ENCODE measurements around the gene DOCK8. TPM values are rescaled to one million over a fixed set of nuclear protein-coding genes. Genes with fewer than 3 reads are reported as not detected.

Gene DOCK8
- total and polyA plus RNA-seq, 2 of the 13 experiments (the other 11 are each of a cell fraction or from before 2014, with no cell fraction given) = 0.28 to 0.38 TPM

DNA sequence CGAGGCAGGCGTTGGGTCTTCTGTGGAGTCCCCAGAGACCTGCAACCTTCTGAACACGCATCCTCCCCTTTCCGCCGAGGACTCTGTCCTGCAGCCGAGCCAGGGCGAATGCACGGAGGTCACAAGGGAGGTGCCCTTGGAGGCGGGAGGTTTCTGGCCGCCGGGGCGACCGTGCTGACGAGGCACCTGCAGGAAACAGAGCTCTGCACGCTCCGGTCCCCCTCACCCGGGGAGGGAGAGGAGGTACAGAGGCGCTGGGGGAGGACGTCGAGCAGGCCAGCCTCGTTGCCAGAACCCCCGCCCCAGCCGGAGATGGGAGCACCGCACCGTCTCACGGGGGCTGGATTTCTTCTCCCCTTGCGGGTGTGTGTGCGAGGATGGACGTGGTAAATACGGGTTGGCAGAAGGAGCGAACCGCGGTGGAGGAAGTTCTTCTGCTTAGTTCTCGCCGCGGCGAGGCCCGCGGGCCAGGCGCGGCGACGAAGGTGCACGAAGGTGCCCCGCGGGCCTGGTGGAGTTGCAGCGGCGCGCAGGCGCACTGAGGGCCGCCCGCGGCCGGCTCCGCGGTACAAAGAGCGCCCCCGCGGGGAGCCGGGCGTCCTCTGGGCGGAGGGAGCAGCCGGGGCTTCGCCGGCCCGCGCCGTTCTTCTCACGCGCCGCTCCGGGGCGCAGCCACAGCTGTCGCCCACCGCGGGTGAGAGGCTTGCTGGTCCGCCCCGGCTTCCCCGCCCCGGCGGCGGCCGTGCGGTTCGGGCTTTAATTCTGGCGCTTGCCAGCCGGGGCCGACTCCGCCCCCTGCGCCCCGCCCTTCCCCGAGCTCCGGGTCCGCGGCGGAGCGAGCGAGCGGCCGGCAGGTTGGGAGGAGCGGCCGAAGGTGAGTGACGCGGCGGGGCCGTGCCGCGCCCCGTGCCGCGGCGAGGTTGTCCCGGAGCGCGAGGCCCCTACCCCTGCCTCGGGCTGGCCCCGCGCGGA is 289.5 kb downstream of the DOCK8 start, which contains the start of gene KANK1 (continued):
- TF ChIP-seq, protein P1, sequence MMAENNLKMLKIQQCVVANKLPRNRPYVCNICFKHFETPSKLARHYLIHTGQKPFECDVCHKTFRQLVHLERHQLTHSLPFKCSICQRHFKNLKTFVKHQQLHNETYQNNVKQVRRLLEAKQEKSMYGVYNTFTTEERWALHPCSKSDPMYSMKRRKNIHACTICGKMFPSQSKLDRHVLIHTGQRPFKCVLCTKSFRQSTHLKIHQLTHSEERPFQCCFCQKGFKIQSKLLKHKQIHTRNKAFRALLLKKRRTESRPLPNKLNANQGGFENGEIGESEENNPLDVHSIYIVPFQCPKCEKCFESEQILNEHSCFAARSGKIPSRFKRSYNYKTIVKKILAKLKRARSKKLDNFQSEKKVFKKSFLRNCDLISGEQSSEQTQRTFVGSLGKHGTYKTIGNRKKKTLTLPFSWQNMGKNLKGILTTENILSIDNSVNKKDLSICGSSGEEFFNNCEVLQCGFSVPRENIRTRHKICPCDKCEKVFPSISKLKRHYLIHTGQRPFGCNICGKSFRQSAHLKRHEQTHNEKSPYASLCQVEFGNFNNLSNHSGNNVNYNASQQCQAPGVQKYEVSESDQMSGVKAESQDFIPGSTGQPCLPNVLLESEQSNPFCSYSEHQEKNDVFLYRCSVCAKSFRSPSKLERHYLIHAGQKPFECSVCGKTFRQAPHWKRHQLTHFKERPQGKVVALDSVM (CRISPR knock-in tag; IDR thresholded peaks at IDR 0.05) = peak; percentile 24; the same call in 1 of the 2 replicates
- 0 out of 2 replicates have a peak, but pooled peaks have one; percentile 77 for TF ChIP-seq TSC22D2 (CRISPR knock-in tag; IDR thresholded peaks at IDR 0.05; ENCODE audit: borderline replicate concordance)
- TF ChIP-seq MIER3 (CRISPR knock-in tag; IDR thresholded peaks at IDR 0.05; ENCODE audit: borderline replicate concordance) = no peak
- TF ChIP-seq ZFX (CRISPR knock-in tag; IDR thresholded peaks at IDR 0.05; ENCODE audit: low read depth) = peak; percentile 64
- no peak for TF ChIP-seq AHR (CRISPR knock-in tag; IDR thresholded peaks at IDR 0.05)
- TF ChIP-seq ZNF572 (CRISPR knock-in tag; IDR thresholded peaks at IDR 0.05) = peak; percentile 81; the same call in 1 of the 2 replicates
- TF ChIP-seq, protein P2, sequence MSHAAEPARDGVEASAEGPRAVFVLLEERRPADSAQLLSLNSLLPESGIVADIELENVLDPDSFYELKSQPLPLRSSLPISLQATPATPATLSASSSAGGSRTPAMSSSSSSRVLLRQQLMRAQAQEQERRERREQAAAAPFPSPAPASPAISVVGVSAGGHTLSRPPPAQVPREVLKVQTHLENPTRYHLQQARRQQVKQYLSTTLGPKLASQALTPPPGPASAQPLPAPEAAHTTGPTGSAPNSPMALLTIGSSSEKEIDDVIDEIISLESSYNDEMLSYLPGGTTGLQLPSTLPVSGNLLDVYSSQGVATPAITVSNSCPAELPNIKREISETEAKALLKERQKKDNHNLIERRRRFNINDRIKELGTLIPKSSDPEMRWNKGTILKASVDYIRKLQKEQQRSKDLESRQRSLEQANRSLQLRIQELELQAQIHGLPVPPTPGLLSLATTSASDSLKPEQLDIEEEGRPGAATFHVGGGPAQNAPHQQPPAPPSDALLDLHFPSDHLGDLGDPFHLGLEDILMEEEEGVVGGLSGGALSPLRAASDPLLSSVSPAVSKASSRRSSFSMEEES (CRISPR knock-in tag; IDR thresholded peaks at IDR 0.05) = no peak; the same call in 1 of the 2 replicates
- peak; percentile 61; the same call in 1 of the 2 replicates for TF ChIP-seq KDM2A (CRISPR knock-in tag; IDR thresholded peaks at IDR 0.05; ENCODE audit: borderline replicate concordance, low read depth)
- TF ChIP-seq, protein P3, sequence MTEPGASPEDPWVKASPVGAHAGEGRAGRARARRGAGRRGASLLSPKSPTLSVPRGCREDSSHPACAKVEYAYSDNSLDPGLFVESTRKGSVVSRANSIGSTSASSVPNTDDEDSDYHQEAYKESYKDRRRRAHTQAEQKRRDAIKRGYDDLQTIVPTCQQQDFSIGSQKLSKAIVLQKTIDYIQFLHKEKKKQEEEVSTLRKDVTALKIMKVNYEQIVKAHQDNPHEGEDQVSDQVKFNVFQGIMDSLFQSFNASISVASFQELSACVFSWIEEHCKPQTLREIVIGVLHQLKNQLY (CRISPR knock-in tag; IDR thresholded peaks at IDR 0.05) = no peak
- TF ChIP-seq ZNF468 (CRISPR knock-in tag; IDR thresholded peaks at IDR 0.05) = 0 out of 2 replicates have a peak, but pooled peaks have one; percentile 51
- no peak for TF ChIP-seq MYNN (CRISPR knock-in tag; IDR thresholded peaks at IDR 0.05; ENCODE audit: low read depth)
- TF ChIP-seq REXO4 (CRISPR knock-in tag; IDR thresholded peaks at IDR 0.05; ENCODE audit: borderline replicate concordance) = peak; percentile 48; the same call in 1 of the 2 replicates
- peak; percentile 88 for TF ChIP-seq NRL (CRISPR knock-in tag; IDR thresholded peaks at IDR 0.05; ENCODE audit: borderline replicate concordance)
- TF ChIP-seq, protein P4, sequence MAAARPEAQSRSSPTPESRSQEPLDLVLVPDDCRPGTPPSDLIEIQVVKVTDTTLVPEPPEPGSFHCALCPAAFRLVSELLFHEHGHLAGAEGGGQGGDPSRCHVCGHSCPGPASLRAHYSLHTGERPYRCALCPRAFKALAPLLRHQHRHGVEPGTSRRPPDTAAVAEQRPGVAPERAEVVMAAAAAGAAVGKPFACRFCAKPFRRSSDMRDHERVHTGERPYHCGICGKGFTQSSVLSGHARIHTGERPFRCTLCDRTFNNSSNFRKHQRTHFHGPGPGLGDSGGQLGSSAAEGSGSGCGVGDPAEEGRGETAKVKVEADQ (CRISPR knock-in tag; IDR thresholded peaks at IDR 0.05; ENCODE audit: borderline replicate concordance) = peak; percentile 76; the same call in 1 of the 2 replicates
- TF ChIP-seq ZNF557 (CRISPR knock-in tag; IDR thresholded peaks at IDR 0.05) = peak; percentile 43; the same call in 1 of the 2 replicates
- TF ChIP-seq HES4 (CRISPR knock-in tag; IDR thresholded peaks at IDR 0.05; ENCODE audit: borderline replicate concordance) = peak; percentile 85; the same call in 1 of the 2 replicates
- TF ChIP-seq ZNF709 (CRISPR knock-in tag; IDR thresholded peaks at IDR 0.05) = peak; percentile 66
- peak; percentile 23 for TF ChIP-seq YY1 (IDR thresholded peaks at IDR 0.05; ENCODE audit: insufficient read depth, insufficient replicate concordance, low read depth, low read length)
- TF ChIP-seq ZNF703 (CRISPR knock-in tag; IDR thresholded peaks at IDR 0.05; ENCODE audit: borderline replicate concordance) = peak; percentile 36; the same call in 1 of the 2 replicates
- TF ChIP-seq, protein P5, sequence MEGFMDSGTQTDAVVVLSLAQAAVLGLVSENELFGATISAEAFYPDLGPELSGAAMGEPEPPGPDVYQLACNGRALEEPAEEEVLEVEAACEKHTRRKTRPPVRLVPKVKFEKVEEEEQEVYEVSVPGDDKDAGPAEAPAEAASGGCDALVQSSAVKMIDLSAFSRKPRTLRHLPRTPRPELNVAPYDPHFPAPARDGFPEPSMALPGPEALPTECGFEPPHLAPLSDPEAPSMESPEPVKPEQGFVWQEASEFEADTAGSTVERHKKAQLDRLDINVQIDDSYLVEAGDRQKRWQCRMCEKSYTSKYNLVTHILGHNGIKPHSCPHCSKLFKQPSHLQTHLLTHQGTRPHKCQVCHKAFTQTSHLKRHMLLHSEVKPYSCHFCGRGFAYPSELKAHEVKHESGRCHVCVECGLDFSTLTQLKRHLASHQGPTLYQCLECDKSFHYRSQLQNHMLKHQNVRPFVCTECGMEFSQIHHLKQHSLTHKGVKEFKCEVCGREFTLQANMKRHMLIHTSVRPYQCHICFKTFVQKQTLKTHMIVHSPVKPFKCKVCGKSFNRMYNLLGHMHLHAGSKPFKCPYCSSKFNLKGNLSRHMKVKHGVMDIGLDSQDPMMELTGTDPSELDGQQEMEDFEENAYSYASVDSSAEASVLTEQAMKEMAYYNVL (CRISPR knock-in tag; IDR thresholded peaks at IDR 0.05; ENCODE audit: borderline replicate concordance) = peak; percentile 32; the same call in 1 of the 2 replicates
